Measurements from ENCODE around the gene ZNF787.

DNA sequence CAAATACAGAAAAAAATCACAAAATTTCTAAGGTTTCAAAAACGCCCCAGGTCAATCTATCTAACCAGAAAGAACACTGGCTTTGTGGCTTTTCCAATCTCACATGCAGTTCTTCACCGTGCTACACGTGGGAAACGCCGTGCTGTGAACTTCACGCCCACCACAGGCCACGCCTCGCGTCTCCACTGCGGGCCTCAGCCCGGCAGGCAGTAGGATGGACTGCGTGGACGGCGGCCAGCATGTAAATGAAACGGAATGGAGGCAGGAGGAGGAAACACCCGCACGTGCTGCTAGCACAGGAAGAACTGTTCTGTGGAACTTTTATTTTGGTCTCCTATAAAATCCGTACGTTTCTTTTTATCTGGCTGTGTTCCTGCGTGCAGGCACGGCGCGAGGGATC lies 23.8 kb downstream of the ZNF787 start:
- no peak for TF ChIP-seq CTCF (IDR thresholded peaks at IDR 0.05; ENCODE audit: low read length)
- TF ChIP-seq EZH2 (IDR thresholded peaks at IDR 0.05; ENCODE audit: borderline replicate concordance, low read length), result no peak

All from OCI-LY1 (cell line).